HepG2 (cell line): Measurements from ENCODE around the gene MTHFD2. TPM values are rescaled to one million over a fixed set of nuclear protein-coding genes. Genes with fewer than 3 reads are reported as not detected.

ENCODE experiments used
- ATAC-seq: fragments of 200-7000 bp; cut with Tn5 transposase; 3 replicates; pipeline ENCODE4 v1.9.1; 2020; ENCODE audit warnings: mild to moderate bottlenecking, moderate library complexity
- BruUV-seq: library from RNA; stranded (reverse); fragments of 400-500 nt; replicated peaks from 2 replicates; lab custom pipeline; 2021; lab: Mats Ljungman, UMichigan
- CTCF ChIA-PET: fragments of 300-600 bp; formaldehyde crosslinking; extraction: SDS; loops from one replicate; lab custom pipeline; 2021; ENCODE audit warnings: low total read pairs, inconsistent platforms, low intra/inter-chr PET ratio; lab: Yijun Ruan, JAX
- POLR2A ChIA-PET: fragments of 350-600 bp; sonication (Branson Sonifier 250); formaldehyde crosslinking; loops from one replicate; lab custom pipeline; 2020; ENCODE audit warnings: antibody characterized with exemption, inconsistent platforms; lab: Yijun Ruan, JAX
- DNase-seq: peaks from one replicate; pipeline ENCODE4 v3.0.0-alpha.2; 2015; ENCODE audit warnings: low spot score
- FAIRE-seq: peaks from 3 replicates; lab custom pipeline; 2011; peaks lifted over from hg19 to GRCh38; lab: Jason Lieb, UNC
- H2AFZ ChIP-seq: one replicate; pipeline ENCODE4 v1.6.1; 2011; ENCODE audit warnings: low read length, inconsistent platforms
- H3K27ac ChIP-seq: fragments of 300-600 bp; 3 replicates; pipeline ENCODE4 v1.8.0; 2011; ENCODE audit warnings: mixed run types, mild to moderate bottlenecking, mixed read lengths, low read length, inconsistent platforms; ENCODE audit not compliant: insufficient read depth; ENCODE audit errors: extremely low read length
- H3K27me3 ChIP-seq, 2 experiments: fragments of 200-600 bp in 1 of 2; 2 replicates in 1 of 2; 3 replicates in 1 of 2; pipeline versions ENCODE4 v1.6.0 to v1.8.0; 2011; ENCODE audit warnings: low read length in 2 of 2, mild to moderate bottlenecking in 2 of 2, moderate library complexity in 2 of 2, inconsistent platforms in 1 of 2; ENCODE audit not compliant: insufficient read depth in 2 of 2, control insufficient read depth in 1 of 2
- H3K36me3 ChIP-seq, 2 experiments: fragments of 200-600 bp in 1 of 2; replicated peaks in 1 of 2; 2 replicates in 1 of 2; 3 replicates in 1 of 2; pipeline versions ENCODE4 v1.5.1 to v1.8.0; 2011; ENCODE audit warnings: low read length in 2 of 2, inconsistent platforms in 1 of 2; ENCODE audit not compliant: insufficient read depth in 2 of 2, control insufficient read depth in 1 of 2
- H3K4me1 ChIP-seq: 2 replicates; pipeline ENCODE4 v1.5.1; 2012; ENCODE audit warnings: low read length, inconsistent platforms; ENCODE audit not compliant: insufficient read depth
- H3K4me2 ChIP-seq: 2 replicates; pipeline ENCODE4 v1.6.0; 2011; ENCODE audit warnings: low read depth, low read length, inconsistent platforms
- H3K4me3 ChIP-seq, 3 experiments: fragments of 200-600 bp in 1 of 3; sonication (generic), shearing (Covaris generic) in 1 of 3; replicated peaks in 1 of 3; 2 replicates each; pipeline ENCODE4 v1.5.1; 2011 to 2016; ENCODE audit warnings: low read length in 3 of 3, inconsistent platforms in 2 of 3, low read depth in 2 of 3, mild to moderate bottlenecking in 2 of 3, control low read depth in 1 of 3, mixed read lengths in 1 of 3; ENCODE audit not compliant: insufficient read depth in 1 of 3
- H3K79me2 ChIP-seq: one replicate; pipeline ENCODE4 v1.6.1; 2011; ENCODE audit warnings: low read length, inconsistent platforms; ENCODE audit not compliant: insufficient read depth
- H3K9ac ChIP-seq: 2 replicates; pipeline ENCODE4 v1.6.0; 2011; ENCODE audit warnings: mild to moderate bottlenecking, low read depth, low read length, inconsistent platforms; ENCODE audit not compliant: insufficient read depth
- H3K9me3 ChIP-seq: 2 replicates; pipeline ENCODE4 v1.5.1; 2012; ENCODE audit warnings: mild to moderate bottlenecking, low read length
- H4K20me1 ChIP-seq: 2 replicates; pipeline ENCODE4 v1.6.0; 2011; ENCODE audit warnings: inconsistent platforms, mild to moderate bottlenecking, low read length, moderate library complexity; ENCODE audit not compliant: insufficient read depth
- DMAP1 ChIP-seq: IDR thresholded peaks from 2 replicates; pipeline ENCODE4 v1.6.1; 2016
- FOSL2 ChIP-seq: sonication (generic); formaldehyde crosslinking; IDR thresholded peaks from 2 replicates; pipeline ENCODE4 v1.4.0; 2020; ENCODE audit warnings: missing genetic modification reagents
- PITX1 ChIP-seq: sonication (generic); formaldehyde crosslinking; IDR thresholded peaks from 2 replicates; pipeline ENCODE4 v1.5.1; 2020; ENCODE audit warnings: mild to moderate bottlenecking, missing genetic modification reagents
- RCOR2 ChIP-seq: IDR thresholded peaks from 2 replicates; pipeline ENCODE4 v1.6.1; 2016; ENCODE audit warnings: missing biosample characterization, missing genetic modification reagents
- SRY ChIP-seq: sonication (generic); formaldehyde crosslinking; IDR thresholded peaks from 2 replicates; pipeline ENCODE4 v1.8.0; 2022; ENCODE audit warnings: mild to moderate bottlenecking, missing genetic modification reagents
- ZBTB25 ChIP-seq: IDR thresholded peaks from 2 replicates; pipeline ENCODE4 v1.6.1; 2018; ENCODE audit warnings: missing genetic modification reagents
- ZNF383 ChIP-seq: sonication (generic); formaldehyde crosslinking; IDR thresholded peaks from 2 replicates; pipeline ENCODE4 v1.4.0; 2020; ENCODE audit warnings: missing genetic modification reagents, mild to moderate bottlenecking, borderline replicate concordance
- ZNF432 ChIP-seq: sonication (generic); formaldehyde crosslinking; IDR thresholded peaks from 2 replicates; pipeline ENCODE4 v1.5.0; 2020; ENCODE audit warnings: missing genetic modification reagents, mild to moderate bottlenecking, borderline replicate concordance
- WGBS: methylation state at CpG from one replicate; pipeline ENCODE4 v1.1.6; 2017; ENCODE audit warnings: low lambda C conversion rate; 5-methylcytosine and 5-hydroxymethylcytosine counted together
- in situ Hi-C: cut with HindIII; loops from 2 replicates; pipeline ENCODE4 v1.10.0; 2017; ENCODE audit warnings: low pct_unique_long_range_greater_than_20kb; ENCODE audit not compliant: extremely low pct_ligation_motif_present
- intact Hi-C: fragments of 100-400 bp; cut with micrococcal nuclease; formaldehyde crosslinking; loops from one replicate; pipeline ENCODE4 v1.10.0; 2022; ENCODE audit not compliant: unreplicated experiment
- polyA plus RNA-seq, 8 experiments: library from polyadenylated mRNA; depleted of rRNA in 3 of 8; stranded (reverse) in 7 of 8; unstranded in 1 of 8; fragments of >200 nt; fragmentation: Illumina TruSeq in 4 of 8; extraction: Trizol in 4 of 8; gene quantifications; 2 replicates each; pipeline versions ENCODE4 v1.2.1 to v1.2.3, GENCODE V29; 2011 to 2016; ENCODE audit warnings: low read depth in 4 of 8, missing spikeins in 1 of 8, mixed read lengths in 1 of 8; ENCODE audit not compliant: insufficient read depth in 1 of 8
- total RNA-seq, 5 experiments: library from RNA; depleted of rRNA; stranded (reverse); fragments of >200 nt; fragmentation: Illumina TruSeq; extraction: Trizol; gene quantifications; 2 replicates each; pipeline ENCODE4 v1.2.3, GENCODE V29; 2016; ENCODE audit warnings: low read depth in 1 of 5

Gene MTHFD2
- total and polyA plus RNA-seq, 2 of the 13 experiments (the other 11 are each of a cell fraction or from before 2014, with no cell fraction given): 188 to 269 TPM

- Histone ChIP-seq H4K20me1 (no peaks in the 10 kb centered on the region), H3K27me3 (no peaks in the 10 kb centered on the region; a peak in 1 of 5 replicates), H3K4me1 (peaks cover 33% of the 10 kb centered on the region), H3K79me2 (peaks cover 22% of the 10 kb centered on the region), H3K9me3 (no peaks in the 10 kb centered on the region), H3K27ac (no peak overlapping the region), H3K4me2 (peak overlapping the region; percentile 97), H3K9ac (no peak overlapping the region), H3K4me3 (peak overlapping the region in 2 of 3 experiments; percentile 84 to 94; a peak in 1 of 6 replicates), H3K36me3 (peaks cover 3 to 19% of the 10 kb centered on the region in 2 experiments; a peak in 4 of 5 replicates), H2AFZ (no peak overlapping the region)
- BruUV-seq: no TSS peak
- DNase-seq (no peak), ATAC-seq (no peak), FAIRE-seq (no peak)
- in situ Hi-C loops (loop anchor here (25.0 kb wide), 1 partner anchor 312 kb away; the partner anchor contains the start of gene STAMBP), intact Hi-C loops (loop anchor here (5.0 kb wide), 1 partner anchor 48 kb away; the partner anchor contains the start of gene MTHFD2)
- POLR2A ChIA-PET: interaction anchor here (0.8 to 2.2 kb wide), 5 partner anchors 29 to 412 kb away, joined by 4 to 13 read pairs (median 4); partner anchors contain the start of genes MOB1A, STAMBP and TPRKB
- CTCF ChIA-PET: no interaction called here
- TF ChIP-seq ZNF432 (no peak), ZNF383 (CRISPR knock-in tag) (no peak), RCOR2 (CRISPR knock-in tag) (no peak), DMAP1 (CRISPR knock-in tag) (no peak), ZBTB25 (CRISPR knock-in tag) (no peak), FOSL2 (no peak), SRY (no peak), PITX1 (CRISPR knock-in tag) (no peak)
- WGBS: 97% methylated on average over 5 of the region's 5 CpGs
Observed at GRCh38 chr2:74149247-74149525, 49.2 kb upstream of the MTHFD2 start.
